Measurements from ENCODE around the gene BCL2. TPM values are rescaled to one million over a fixed set of nuclear protein-coding genes. Genes with fewer than 3 reads are reported as not detected.

Gene BCL2
- total RNA-seq, 1 donor from 2014 or later = 47.3 TPM

DNA sequence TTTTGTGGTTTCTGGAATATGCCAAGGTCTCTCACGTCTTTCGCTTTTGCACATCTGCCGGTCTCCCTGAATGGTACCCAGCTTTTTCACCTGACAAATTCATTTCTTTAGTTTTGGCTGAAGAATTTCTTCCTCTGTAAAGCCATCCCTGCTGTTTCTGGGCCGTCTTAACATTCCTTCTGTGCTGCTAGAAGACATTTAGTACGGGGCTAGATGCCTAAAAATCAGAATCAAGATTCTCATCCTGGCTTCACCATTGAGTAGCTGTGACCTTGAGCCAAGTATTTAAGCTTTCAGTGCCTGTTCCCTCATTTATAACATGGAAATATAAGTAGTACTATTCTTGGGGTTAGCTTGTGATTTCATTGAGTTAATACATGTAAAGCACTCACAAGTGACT, 6.4 kb upstream of the BCL2 start:
- no peak for DNase-seq

- DNase-seq = no peak
These were observed 5.6 kb upstream of the BCL2 start for GRCh38 chr18:63325086-63325686.

DNA sequence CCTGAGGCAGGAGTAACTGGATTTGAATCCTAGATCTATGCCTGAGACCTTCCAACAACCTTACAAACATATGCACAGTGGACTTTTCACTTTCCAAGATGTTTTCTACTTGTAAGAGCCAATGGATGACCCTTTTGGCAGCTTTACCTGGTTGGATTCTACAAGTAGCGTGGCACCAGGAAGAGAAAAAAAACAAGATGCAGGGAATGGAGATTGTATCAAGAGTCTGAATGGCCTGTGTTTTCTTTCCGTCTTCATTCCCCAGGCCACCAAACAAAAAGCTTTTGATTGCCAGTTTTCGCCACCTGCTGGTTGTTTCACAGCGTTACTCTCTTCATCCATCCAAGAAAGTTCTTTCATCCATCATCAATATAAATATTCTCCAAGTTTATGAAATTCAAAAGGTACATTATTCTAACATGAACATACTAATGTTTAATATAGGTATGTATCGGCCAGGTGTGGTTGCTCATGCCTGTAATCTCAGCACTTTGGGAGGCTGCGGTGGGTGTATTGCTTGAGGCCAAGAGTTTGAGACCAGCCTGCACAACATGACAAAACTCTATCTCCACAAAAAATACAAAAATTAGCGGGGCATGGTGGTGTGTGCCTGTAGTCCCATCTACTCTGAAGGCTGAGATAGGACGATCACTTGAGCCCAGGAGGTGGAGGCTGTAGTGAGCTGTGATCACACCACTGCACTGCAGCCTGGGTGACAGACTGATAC, 3.5 kb upstream of the BCL2 start:
- peak; percentile 92 for DNase-seq

- DNase-seq = no peak
These were observed 2.6 kb upstream of the BCL2 start for GRCh38 chr18:63322206-63322605.

DNA sequence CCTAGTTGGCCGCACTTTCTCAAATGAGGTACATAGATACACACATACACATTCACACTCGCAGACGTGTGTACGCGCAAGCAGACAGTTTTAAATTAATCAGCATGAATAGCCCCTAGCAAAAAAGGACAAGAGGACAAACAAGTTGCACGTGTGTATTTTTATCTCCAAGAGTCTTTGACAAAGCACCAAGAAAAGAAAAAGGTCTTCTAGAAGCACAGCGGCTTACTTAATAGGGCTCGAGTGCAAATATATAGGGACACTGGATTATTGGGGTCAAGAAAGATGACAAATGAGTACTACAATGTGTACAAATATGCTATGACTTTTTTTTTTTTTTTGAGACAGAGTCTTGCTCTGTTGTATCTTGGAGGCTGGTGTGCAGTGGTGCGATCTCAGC, 1.7 kb upstream of the BCL2 start:
- peak; percentile 18 for DNase-seq

- DNase-seq = no peak
These were observed 1.4 kb upstream of the BCL2 start for GRCh38 chr18:63320975-63321265.

DNA sequence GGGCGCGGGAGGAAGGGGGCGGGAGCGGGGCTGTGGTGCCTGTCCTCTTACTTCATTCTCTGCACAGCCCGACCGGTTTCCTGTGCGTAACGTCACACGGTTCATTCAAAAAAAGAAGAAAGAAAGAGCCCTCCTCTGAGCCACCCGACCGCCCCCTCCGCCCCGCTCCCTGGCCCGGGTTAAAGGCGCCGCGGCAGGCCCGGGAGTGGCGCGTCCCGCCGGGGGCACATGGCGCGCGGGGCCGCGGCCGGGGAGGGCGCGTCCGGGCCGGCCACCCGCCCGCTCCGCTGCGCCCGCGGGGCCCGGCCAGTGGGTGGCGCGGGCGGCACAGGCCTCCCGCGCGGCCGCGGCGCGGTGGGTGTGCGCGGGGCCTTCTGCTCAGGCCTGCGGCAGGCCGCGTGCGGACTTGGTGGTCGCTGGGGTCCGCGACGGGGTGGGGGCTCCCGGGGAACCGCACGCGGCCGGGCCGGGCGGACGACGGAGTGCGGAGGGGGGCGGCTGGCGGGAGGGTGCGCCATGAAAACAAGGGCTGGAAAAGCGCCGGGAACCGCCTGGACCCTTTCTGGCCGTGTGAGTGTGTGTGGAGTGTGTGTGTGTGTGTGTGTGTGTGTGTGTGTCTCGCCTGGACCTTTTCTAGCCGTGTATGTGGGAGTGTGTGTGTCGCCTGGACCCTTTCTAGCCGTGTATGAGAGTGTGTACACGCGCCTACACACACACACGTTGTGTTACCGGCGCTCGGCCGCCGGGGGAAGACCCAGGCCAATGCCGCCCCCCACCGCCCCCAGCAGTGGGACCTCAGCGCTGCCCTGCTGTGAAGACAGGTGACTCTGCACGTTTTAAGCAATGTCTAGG, 780 bp upstream of the BCL2 start:
- DNase-seq = peak; percentile 95

GRCh38 chr18:63318889-63319382, 633 bp downstream of the BCL2 start:
- peak; percentile 26 for DNase-seq

- peak; percentile 74 for DNase-seq
These were observed 1.3 kb downstream of the BCL2 start for GRCh38 chr18:63317982-63318888.

GRCh38 chr18:63317556-63317946, 2.0 kb downstream of the BCL2 start:
- DNase-seq = no peak

DNA sequence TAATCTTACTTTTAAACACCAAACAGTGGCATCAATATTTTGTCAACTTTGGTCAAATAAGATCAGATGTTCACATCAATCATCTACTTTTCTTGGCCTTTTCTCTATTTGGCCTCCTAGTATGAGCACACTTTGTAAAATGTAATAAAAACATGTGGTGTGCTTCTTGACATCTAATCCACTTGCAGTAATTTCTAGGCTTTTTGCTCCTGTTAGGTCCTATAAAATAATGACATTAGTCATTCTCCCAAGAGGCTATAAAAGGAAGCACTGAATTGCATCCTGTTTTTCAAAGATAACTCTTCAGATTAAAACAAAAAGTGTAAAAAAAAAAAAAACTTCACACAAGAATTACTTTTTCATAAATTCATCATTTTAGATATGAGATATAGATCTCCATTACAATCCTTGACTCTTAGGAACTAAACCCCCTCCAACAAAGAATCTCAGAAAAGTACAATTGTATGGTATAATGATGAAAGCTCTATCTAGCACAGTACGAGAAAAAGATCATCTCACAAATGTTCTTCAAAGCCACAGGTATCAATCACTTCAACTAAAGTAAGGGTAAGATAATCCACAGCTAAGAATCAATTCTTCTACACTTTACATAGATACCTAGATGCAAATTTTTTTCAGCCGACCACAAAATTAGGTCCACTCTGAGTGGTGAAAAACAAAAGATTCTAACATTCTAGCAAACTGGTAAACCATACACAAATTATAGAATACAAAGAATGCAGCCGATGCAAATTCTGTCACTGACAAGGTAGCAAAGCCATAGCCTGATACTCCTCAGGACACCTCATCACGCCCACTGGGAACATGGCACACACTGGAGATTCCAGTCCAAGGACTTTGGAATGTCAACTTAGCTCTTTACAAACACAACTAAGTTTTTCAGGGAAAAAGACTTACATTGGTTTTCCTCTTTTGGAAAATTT, 2.7 kb downstream of the BCL2 start:
- DNase-seq = no peak

DNA sequence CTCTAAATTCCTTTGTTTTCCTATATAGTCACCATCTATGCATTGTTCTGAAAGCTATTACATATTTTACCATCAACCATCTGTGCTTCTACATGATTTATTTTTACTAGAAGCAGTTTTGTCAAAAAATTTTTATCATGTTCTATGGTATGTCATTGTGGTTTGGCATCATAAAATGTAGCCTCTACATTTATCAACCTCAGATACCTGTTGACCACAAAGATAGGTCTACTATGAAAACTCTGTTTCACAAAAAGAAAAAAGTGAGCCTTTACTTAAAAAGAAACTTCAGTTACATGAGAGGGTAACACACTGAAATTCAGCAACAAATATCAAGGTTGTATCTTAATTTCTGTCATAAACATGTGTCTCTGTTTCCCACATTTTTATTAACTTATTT, 3.7 kb downstream of the BCL2 start:
- no peak for DNase-seq

- DNase-seq = no peak
These were observed 4.4 kb downstream of the BCL2 start for GRCh38 chr18:63315131-63315662.

DNA sequence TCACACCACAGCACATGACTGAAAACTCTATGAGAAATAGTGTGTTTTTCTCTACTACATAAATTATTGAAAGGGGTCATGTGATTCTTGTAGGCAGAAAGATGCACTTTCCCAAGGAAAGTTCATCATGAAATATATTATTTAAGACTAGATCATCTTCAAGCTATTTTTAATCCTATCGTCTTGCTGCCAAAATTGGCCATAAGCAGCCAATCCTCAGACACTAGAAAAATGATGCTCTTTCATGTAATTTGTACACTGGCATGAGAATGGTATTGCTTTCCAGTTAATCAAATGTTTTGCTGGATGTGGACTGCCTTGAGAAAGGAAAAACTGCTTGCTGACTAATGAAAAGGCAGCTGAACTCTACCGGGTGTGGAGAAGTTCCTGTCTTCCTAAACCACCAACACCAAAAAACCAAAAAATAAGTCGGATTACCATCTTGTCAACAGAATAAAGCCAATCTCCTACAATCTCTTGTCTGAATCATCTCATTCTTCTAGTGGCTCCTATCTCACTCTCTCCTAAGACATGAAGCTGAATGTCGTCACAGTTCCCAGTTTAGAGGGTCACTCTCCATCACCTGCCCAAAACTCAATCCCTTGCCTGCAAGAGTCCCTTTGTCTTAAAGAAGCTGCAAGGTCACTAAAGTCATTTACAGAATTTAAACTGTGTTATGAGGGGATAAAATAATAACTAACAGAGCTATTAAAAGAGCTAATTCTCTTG, 5.3 kb downstream of the BCL2 start:
- peak; percentile 24 for DNase-seq

GRCh38 chr18:63313396-63313917, 6.1 kb downstream of the BCL2 start:
- DNase-seq = no peak

DNA sequence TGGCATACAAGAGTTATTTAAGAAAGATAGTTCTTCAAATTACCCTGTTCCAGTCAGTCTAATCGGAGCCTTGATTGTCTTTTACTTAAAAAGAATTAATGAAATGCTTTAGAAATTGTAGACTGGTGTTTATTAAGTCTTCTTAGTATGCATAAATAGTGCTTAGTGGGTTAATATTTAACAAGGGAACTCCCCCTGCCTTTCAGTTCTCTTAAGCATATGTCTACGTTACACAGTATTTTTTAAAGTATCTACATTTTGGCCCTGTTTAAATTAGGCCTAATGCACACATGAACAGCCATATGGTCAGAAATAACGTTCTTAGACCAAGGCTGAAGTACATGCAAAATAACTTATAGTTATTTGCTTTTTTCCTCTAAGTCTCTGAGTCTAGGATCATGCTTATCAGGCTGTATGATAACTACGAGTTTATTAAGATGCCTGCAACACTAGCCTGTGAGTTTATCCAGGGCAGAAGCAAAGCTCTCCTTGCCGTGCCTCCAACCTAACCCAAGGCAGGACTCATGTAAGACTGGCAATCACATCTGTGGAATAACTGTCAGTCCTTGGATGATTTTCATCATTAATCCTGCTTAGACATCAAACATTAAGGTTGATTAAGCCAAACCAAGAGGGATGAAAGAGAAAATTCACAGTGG, 6.7 kb downstream of the BCL2 start:
- DNase-seq = no peak

DNA sequence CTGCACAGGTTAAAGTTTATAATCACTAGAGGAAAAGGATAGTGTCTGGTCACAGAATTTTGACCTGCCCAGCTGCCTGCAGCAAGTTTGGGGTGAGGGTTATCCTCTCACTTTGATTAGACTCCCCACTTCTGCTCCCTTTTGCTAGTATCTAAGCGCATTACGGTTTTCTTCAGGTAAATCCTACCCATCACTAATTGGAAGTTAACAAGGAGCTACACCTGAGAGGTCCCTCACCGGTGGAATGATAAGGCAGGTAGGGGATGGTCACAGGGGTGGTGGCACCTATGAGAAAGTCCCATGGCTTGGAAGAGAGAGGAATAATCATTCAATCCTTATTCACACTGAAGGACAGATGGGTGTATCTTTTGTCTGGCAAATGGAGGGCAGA, 7.6 kb downstream of the BCL2 start:
- no peak for DNase-seq

GRCh38 chr18:63311118-63312018, 8.2 kb downstream of the BCL2 start:
- DNase-seq = no peak
